Endothelial cell of umbilical vein (primary cell): ENCODE data around the gene CTRB2. TPM values are rescaled to one million over a fixed set of nuclear protein-coding genes. Genes with fewer than 3 reads are reported as not detected.

ENCODE experiments used
- BruUV-seq: library from RNA; stranded (reverse); fragments of 400-500 nt; replicated peaks from 2 replicates; lab custom pipeline; 2021; lab: Mats Ljungman, UMichigan
- CTCF ChIA-PET: fragments of 300-600, 350-600 bp; sonication (Branson Sonifier 250); formaldehyde crosslinking; loops from one replicate; lab custom pipeline; 2021; ENCODE audit warnings: antibody characterized with exemption, inconsistent platforms; lab: Charles Lee
- POLR2A ChIA-PET: fragments of 300-600, 350-600 bp; sonication (Branson Sonifier 250); formaldehyde crosslinking; loops from one replicate; lab custom pipeline; 2021; ENCODE audit warnings: antibody characterized with exemption, inconsistent platforms; lab: Charles Lee
- DNase-seq: peaks from one replicate; pipeline ENCODE4 v3.0.0-alpha.2; 2011; ENCODE audit warnings: low read depth, low spot score
- FAIRE-seq: peaks from 2 replicates; lab custom pipeline; 2011; peaks lifted over from hg19 to GRCh38; lab: Jason Lieb, UNC
- H2AFZ ChIP-seq: 2 replicates; pipeline ENCODE4 v1.6.0; 2012; ENCODE audit warnings: low read depth, low read length, control low read depth, inconsistent platforms
- H3K27ac ChIP-seq: 2 replicates; pipeline ENCODE4 v1.5.1; 2011; ENCODE audit warnings: low read depth, mild to moderate bottlenecking, control low read depth, low read length, moderate library complexity; ENCODE audit not compliant: insufficient read depth
- H3K27me3 ChIP-seq, 2 experiments: 2 replicates each; pipeline versions ENCODE4 v1.6.0 to v1.6.1; 2011; ENCODE audit warnings: low read length in 2 of 2, mixed read lengths in 1 of 2; ENCODE audit not compliant: control insufficient read depth in 2 of 2, insufficient read depth in 2 of 2
- H3K36me3 ChIP-seq, 2 experiments: 2 replicates in 1 of 2; 3 replicates in 1 of 2; pipeline ENCODE4 v1.5.1; 2011; ENCODE audit warnings: low read length in 2 of 2, mild to moderate bottlenecking in 1 of 2, moderate library complexity in 1 of 2; ENCODE audit not compliant: control insufficient read depth in 2 of 2, insufficient read depth in 2 of 2; ENCODE audit errors: extremely low read depth in 1 of 2
- H3K4me1 ChIP-seq: 3 replicates; pipeline ENCODE4 v1.5.1; 2011; ENCODE audit warnings: mild to moderate bottlenecking, low read length; ENCODE audit not compliant: control insufficient read depth, insufficient read depth; ENCODE audit errors: extremely low read depth
- H3K4me2 ChIP-seq: 2 replicates; pipeline ENCODE4 v1.6.1; 2011; ENCODE audit warnings: low read length, control low read depth, mixed read lengths; ENCODE audit not compliant: insufficient read depth
- H3K4me3 ChIP-seq, 3 experiments: fragments of 200-600 bp in 1 of 3; sonication (generic), shearing (Covaris generic) in 1 of 3; replicated peaks in 1 of 3; 2 replicates each; pipeline ENCODE4 v1.5.1; 2011 to 2016; ENCODE audit warnings: control low read depth in 3 of 3, low read length in 3 of 3, mild to moderate bottlenecking in 2 of 3, inconsistent platforms in 1 of 3, low read depth in 1 of 3, moderate library complexity in 1 of 3; ENCODE audit not compliant: insufficient read depth in 1 of 3
- H3K79me2 ChIP-seq: 2 replicates; pipeline ENCODE4 v1.6.0; 2012; ENCODE audit warnings: low read length, inconsistent platforms; ENCODE audit not compliant: control insufficient read depth, insufficient read depth
- H3K9ac ChIP-seq: replicated peaks from 2 replicates; pipeline ENCODE3; 2011; ENCODE audit warnings: low read length, control low read depth; ENCODE audit not compliant: insufficient read depth; ENCODE audit errors: extremely low read depth
- H3K9me1 ChIP-seq: replicated peaks from 3 replicates; pipeline ENCODE4 v1.6.0; 2011; ENCODE audit warnings: mild to moderate bottlenecking, low read length; ENCODE audit not compliant: control insufficient read depth, insufficient read depth; ENCODE audit errors: extremely low read depth
- H3K9me3 ChIP-seq: replicated peaks from 2 replicates; pipeline ENCODE4 v1.5.1; 2012; ENCODE audit warnings: low read length, inconsistent platforms; ENCODE audit not compliant: control insufficient read depth, insufficient read depth
- H4K20me1 ChIP-seq: replicated peaks from 2 replicates; pipeline ENCODE3; 2011; ENCODE audit warnings: mild to moderate bottlenecking, low read length; ENCODE audit not compliant: control insufficient read depth, insufficient read depth; ENCODE audit errors: extremely low read depth
- EZH2 ChIP-seq: IDR thresholded peaks from 2 replicates; pipeline ENCODE4 v1.6.1; 2012; ENCODE audit warnings: borderline replicate concordance, low read depth, mild to moderate bottlenecking, moderate library complexity, low read length, inconsistent platforms; ENCODE audit not compliant: severe bottlenecking
- FOS ChIP-seq: IDR thresholded peaks from 2 replicates; pipeline ENCODE4 v1.6.1; 2011; ENCODE audit warnings: mild to moderate bottlenecking, low read length, moderate library complexity, borderline replicate concordance; ENCODE audit not compliant: insufficient read depth
- GATA2 ChIP-seq: IDR thresholded peaks from 2 replicates; pipeline ENCODE4 v1.7.0; 2011; ENCODE audit warnings: low read depth, mild to moderate bottlenecking, moderate library complexity, mixed read lengths, low read length; ENCODE audit not compliant: insufficient read length, insufficient read depth
- JUN ChIP-seq: IDR thresholded peaks from 2 replicates; pipeline ENCODE4 v1.6.1; 2011; ENCODE audit warnings: borderline replicate concordance, low read depth; ENCODE audit not compliant: insufficient read length, insufficient read depth
- MYC ChIP-seq: IDR thresholded peaks from one replicate; pipeline ENCODE4 v1.6.1; 2011; ENCODE audit warnings: mild to moderate bottlenecking, low read depth, low read length
- POLR2A ChIP-seq: IDR thresholded peaks from 2 replicates; pipeline ENCODE4 v1.6.1; 2012; ENCODE audit warnings: low read depth, mild to moderate bottlenecking, control low read depth, low read length
- POLR2AphosphoS5 ChIP-seq: IDR thresholded peaks from 2 replicates; pipeline ENCODE4 v1.6.1; 2012; ENCODE audit warnings: low read depth, mild to moderate bottlenecking, control low read depth, low read length, moderate library complexity; ENCODE audit not compliant: insufficient read depth
- dilution Hi-C: fragments of 300-500 bp; cut with MboI; formaldehyde crosslinking; loops from one replicate; pipeline ENCODE4 v1.15.0; 2019; ENCODE audit warnings: low sequenced_read_pairs; ENCODE audit not compliant: extremely low pct_ligation_motif_present
- intact Hi-C: fragments of 100-400 bp; cut with micrococcal nuclease; formaldehyde crosslinking; loops from one replicate; pipeline ENCODE4 v1.10.0; 2022
- polyA plus RNA-seq, 4 experiments: library from polyadenylated mRNA; depleted of rRNA in 3 of 4; stranded (reverse) in 3 of 4; unstranded in 1 of 4; fragments of >200 nt; gene quantifications; 2 replicates each; pipeline versions ENCODE4 v1.2.1 to v1.2.3, GENCODE V29; 2011 to 2012; ENCODE audit warnings: missing spikeins in 1 of 4
- total RNA-seq: library from RNA; stranded (reverse); gene quantifications from 2 replicates; pipeline ENCODE4 v1.2.3, GENCODE V29; 2021
- TF ChIP-seq, protein P1 (sequence below), 2 donors: IDR thresholded peaks; 1 replicate in 1 of 2; 2 replicates in 1 of 2; pipeline ENCODE4 v1.5.1; 2011; ENCODE audit warnings: low read length in 2 of 2, mild to moderate bottlenecking in 2 of 2, moderate library complexity in 2 of 2, control low read depth in 1 of 2, inconsistent platforms in 1 of 2, low read depth in 1 of 2; ENCODE audit not compliant: insufficient read depth in 1 of 2; ENCODE audit errors: extremely low read depth in 1 of 2
- TF ChIP-seq, protein P2 (sequence below): IDR thresholded peaks from 2 replicates; pipeline ENCODE4 v1.6.1; 2011; ENCODE audit not compliant: insufficient read depth, insufficient read length

Gene CTRB2
- total and polyA plus RNA-seq, 2 donors (not counting 3 experiments of a cell fraction or from before 2014, with no cell fraction given): not detected

DNA sequence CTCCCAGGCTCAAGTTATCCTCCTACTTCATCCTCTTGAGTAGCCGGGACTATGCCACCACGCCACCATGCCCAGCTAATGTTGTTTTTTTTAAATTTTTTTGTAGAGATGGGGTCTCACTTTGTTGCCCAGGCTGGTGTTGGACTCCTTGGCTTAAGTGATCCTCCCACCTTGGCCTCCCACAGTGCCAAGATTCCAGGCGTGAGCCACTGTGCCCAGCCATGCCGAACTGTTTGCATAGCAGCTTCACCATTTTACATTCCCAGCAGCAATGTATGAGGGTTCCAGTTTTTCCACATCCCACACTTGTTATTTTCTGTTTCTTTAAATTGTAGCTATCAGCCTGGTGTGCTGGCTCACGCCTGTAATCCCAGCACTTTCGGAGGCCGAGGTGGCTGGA, 9.6 kb upstream of the CTRB2 start:
- FAIRE-seq (no peak), DNase-seq (no peak)
- Histone ChIP-seq H3K9me1 (no peaks in the 10 kb centered on the region), H2AFZ (no peak overlapping the region), H3K79me2 (no peaks in the 10 kb centered on the region), H3K4me2 (no peak overlapping the region), H3K27ac (no peak overlapping the region), H3K36me3 (no peaks in the 10 kb centered on the region), H3K9ac (no peak overlapping the region), H3K27me3 (no peaks in the 10 kb centered on the region), H3K4me1 (no peaks in the 10 kb centered on the region), H3K9me3 (no peaks in the 10 kb centered on the region), H4K20me1 (no peaks in the 10 kb centered on the region), H3K4me3 (no peak overlapping the region)
- dilution Hi-C loops: no loop called here
- intact Hi-C loops: no loop called here
- TF ChIP-seq POLR2AphosphoS5 (no peak), JUN (no peak)
- TF ChIP-seq, protein P1, sequence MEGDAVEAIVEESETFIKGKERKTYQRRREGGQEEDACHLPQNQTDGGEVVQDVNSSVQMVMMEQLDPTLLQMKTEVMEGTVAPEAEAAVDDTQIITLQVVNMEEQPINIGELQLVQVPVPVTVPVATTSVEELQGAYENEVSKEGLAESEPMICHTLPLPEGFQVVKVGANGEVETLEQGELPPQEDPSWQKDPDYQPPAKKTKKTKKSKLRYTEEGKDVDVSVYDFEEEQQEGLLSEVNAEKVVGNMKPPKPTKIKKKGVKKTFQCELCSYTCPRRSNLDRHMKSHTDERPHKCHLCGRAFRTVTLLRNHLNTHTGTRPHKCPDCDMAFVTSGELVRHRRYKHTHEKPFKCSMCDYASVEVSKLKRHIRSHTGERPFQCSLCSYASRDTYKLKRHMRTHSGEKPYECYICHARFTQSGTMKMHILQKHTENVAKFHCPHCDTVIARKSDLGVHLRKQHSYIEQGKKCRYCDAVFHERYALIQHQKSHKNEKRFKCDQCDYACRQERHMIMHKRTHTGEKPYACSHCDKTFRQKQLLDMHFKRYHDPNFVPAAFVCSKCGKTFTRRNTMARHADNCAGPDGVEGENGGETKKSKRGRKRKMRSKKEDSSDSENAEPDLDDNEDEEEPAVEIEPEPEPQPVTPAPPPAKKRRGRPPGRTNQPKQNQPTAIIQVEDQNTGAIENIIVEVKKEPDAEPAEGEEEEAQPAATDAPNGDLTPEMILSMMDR (IDR thresholded peaks at IDR 0.05; ENCODE audit: extremely low read depth in 1 of 2, insufficient read depth in 1 of 2, low read depth in 1 of 2, low read length in 2 of 2): no peak
- POLR2A ChIA-PET: no interaction called here
- BruUV-seq: no TSS peak
- CTCF ChIA-PET: interaction anchor here (1.2 to 1.3 kb wide), 2 partner anchors 18 to 182 kb away, joined by 3 to 4 read pairs; no protein-coding TSS in a partner anchor

DNA sequence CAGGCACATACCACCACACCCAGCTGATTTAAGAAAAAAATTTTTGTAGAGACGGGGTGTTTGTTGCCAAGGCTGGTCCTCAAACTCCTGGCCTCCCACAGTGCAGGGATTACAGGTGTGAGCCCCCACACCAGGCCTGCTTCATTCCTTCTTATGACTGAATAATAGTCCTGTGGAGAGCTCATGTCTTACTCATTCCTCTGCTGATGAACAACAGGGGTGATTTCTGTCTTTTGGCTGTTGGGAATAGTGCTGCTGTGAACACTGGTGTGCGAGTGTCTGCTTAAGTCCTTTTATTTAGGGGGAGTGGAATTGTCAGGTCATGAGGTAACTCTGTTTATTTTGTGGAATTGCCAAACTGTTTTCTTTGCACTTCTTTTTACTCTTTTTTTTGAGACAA, 9.2 kb upstream of the CTRB2 start:
- no peak for FAIRE-seq
- Histone ChIP-seq H3K4me3 (no peak overlapping the region), H3K9me1 (no peaks in the 10 kb centered on the region), H3K36me3 (no peaks in the 10 kb centered on the region), H3K27me3 (no peaks in the 10 kb centered on the region), H3K4me2 (no peak overlapping the region), H2AFZ (no peak overlapping the region), H3K4me1 (no peaks in the 10 kb centered on the region), H3K9me3 (no peaks in the 10 kb centered on the region), H3K27ac (no peak overlapping the region), H3K79me2 (no peaks in the 10 kb centered on the region), H4K20me1 (no peaks in the 10 kb centered on the region), H3K9ac (no peak overlapping the region)
- dilution Hi-C loops (no loop called here), intact Hi-C loops (no loop called here)
- BruUV-seq: no TSS peak
- TF ChIP-seq FOS: no peak
- TF ChIP-seq, protein P2, sequence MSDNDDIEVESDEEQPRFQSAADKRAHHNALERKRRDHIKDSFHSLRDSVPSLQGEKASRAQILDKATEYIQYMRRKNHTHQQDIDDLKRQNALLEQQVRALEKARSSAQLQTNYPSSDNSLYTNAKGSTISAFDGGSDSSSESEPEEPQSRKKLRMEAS: no peak
- TF ChIP-seq, protein P1 (IDR thresholded peaks at IDR 0.05; ENCODE audit: extremely low read depth in 1 of 2, insufficient read depth in 1 of 2, low read depth in 1 of 2, low read length in 2 of 2): no peak
- TF ChIP-seq MYC: no peak
- TF ChIP-seq EZH2: no peak
- no peak for TF ChIP-seq POLR2A
- TF ChIP-seq GATA2: no peak
- TF ChIP-seq JUN: no peak
- no peak for TF ChIP-seq POLR2AphosphoS5
- CTCF ChIA-PET: interaction anchor here (1.2 to 1.3 kb wide), 3 partner anchors 17 to 182 kb away, joined by 3 to 4 read pairs (median 3); no protein-coding TSS in a partner anchor
- no peak for DNase-seq
- POLR2A ChIA-PET: no interaction called here
